GM18868 (cell line): Measurements from ENCODE around the gene ERCC5.

Experiments used
- ATAC-seq: cut with Tn5 transposase; IDR thresholded peaks from one replicate; pipeline ENCODE4 v1.9.1; 2021; ENCODE audit warnings: mild to moderate bottlenecking, moderate library complexity; ENCODE audit not compliant: unreplicated experiment

ERCC5 gene

GRCh38 chr13:102915393-102915930 lies 69.6 kb downstream of the ERCC5 start:
- no peak for ATAC-seq

GRCh38 chr13:102917019-102917418 lies 71.2 kb downstream of the ERCC5 start:
- ATAC-seq: no peak

GRCh38 chr13:102922184-102922583 lies 76.4 kb downstream of the ERCC5 start:
- ATAC-seq: no peak
